OCI-LY7 (cell line): ENCODE measurements around the gene OSBPL3.
"Not testable (repeated sequence)": the region's sequence is repeated elsewhere in the genome, so short reads cannot be mapped to it uniquely, and the experiment has no call there.

Experiments
- CTCF ChIP-seq: fragments of 200-600 bp; sonication (generic); conservative IDR thresholded peaks from 2 replicates; pipeline ENCODE4 v1.5.1; 2014; ENCODE audit warnings: mild to moderate bottlenecking, antibody characterized with exemption, low read length, moderate library complexity, mixed read lengths
- EZH2phosphoT487 ChIP-seq: fragments of 200-600 bp; sonication (generic); IDR thresholded peaks from 2 replicates; pipeline ENCODE4 v1.6.1; 2018; ENCODE audit warnings: low read depth, borderline replicate concordance, mild to moderate bottlenecking, mixed run types, antibody characterized with exemption, low read length, moderate library complexity, mixed read lengths

- TF ChIP-seq CTCF, EZH2phosphoT487: not testable (repeated sequence)
Observed at GRCh38 chr7:25017671-25018070, 37.7 kb upstream of the OSBPL3 start.
